Naive B cell (primary cell): ENCODE measurements around the gene SEMA4C. TPM values are rescaled to one million over a fixed set of nuclear protein-coding genes. Genes with fewer than 3 reads are reported as not detected.
A peak's percentile ranks its signal among the peaks of the same experiment; 100 is the strongest.
"Not testable (repeated sequence)": the region's sequence is repeated elsewhere in the genome, so short reads cannot be mapped to it uniquely, and the experiment has no call there.

Source experiments
- ATAC-seq, 2 donors: fragments of 150-1000 bp; cut with Tn5 transposase; 2 replicates each; pipeline ENCODE4 v1.10.0; 2021; ENCODE audit warnings: low read depth in 2 of 2, mild to moderate bottlenecking in 2 of 2, moderate library complexity in 2 of 2
- DNase-seq: peaks from one replicate; pipeline ENCODE4 v3.0.0; 2022
- H3K27ac Mint-ChIP-seq, 6 donors: one replicate each; pipeline ENCODE4 v1.8.0; 2020 to 2022; ENCODE audit warnings: mild to moderate bottlenecking in 6 of 6, mixed read lengths in 6 of 6, moderate library complexity in 5 of 6, inconsistent platforms in 2 of 6
- H3K27me3 Mint-ChIP-seq, 3 donors: one replicate each; pipeline ENCODE4 v1.8.0; 2021 to 2022; ENCODE audit warnings: mixed read lengths in 3 of 3, mild to moderate bottlenecking in 1 of 3
- H3K36me3 Mint-ChIP-seq, 2 donors: one replicate each; pipeline ENCODE4 v1.8.0; 2020 to 2022; ENCODE audit warnings: mixed read lengths in 2 of 2, inconsistent platforms in 1 of 2, mild to moderate bottlenecking in 1 of 2
- H3K4me1 Mint-ChIP-seq, 3 donors: one replicate each; pipeline ENCODE4 v1.8.0; 2020 to 2022; ENCODE audit warnings: mixed read lengths in 3 of 3, inconsistent platforms in 1 of 3, mild to moderate bottlenecking in 1 of 3, moderate library complexity in 1 of 3
- H3K4me3 Mint-ChIP-seq, 8 donors: one replicate each; pipeline ENCODE4 v1.8.0; 2020 to 2022; ENCODE audit warnings: mild to moderate bottlenecking in 8 of 8, mixed read lengths in 8 of 8, moderate library complexity in 8 of 8, inconsistent platforms in 2 of 8
- H3K9me3 Mint-ChIP-seq, 7 donors: one replicate each; pipeline ENCODE4 v1.8.0; 2020 to 2022; ENCODE audit warnings: mixed read lengths in 7 of 7, mild to moderate bottlenecking in 5 of 7, inconsistent platforms in 2 of 7, moderate library complexity in 1 of 7
- polyA plus RNA-seq, 6 donors: library from polyadenylated mRNA; unstranded; fragments of 300-500 nt; fragmentation: Illumina TruSeq; gene quantifications; one replicate each; pipeline ENCODE4 v1.2.3, GENCODE V29; 2021; ENCODE audit warnings: low read depth in 6 of 6

Gene SEMA4C
- polyA plus RNA-seq, 6 donors from 2014 or later = 0.82 TPM; not detected in 5

- H3K27me3 Mint-ChIP-seq = peaks cover 0 to 9% (median 0%) of the 10 kb centered on the region in 3 donors
- no peak overlapping the region for H3K27ac Mint-ChIP-seq
- H3K4me1 Mint-ChIP-seq = peaks cover 5 to 7% (median 6%) of the 10 kb centered on the region in 3 donors
- no peaks in the 10 kb centered on the region for H3K9me3 Mint-ChIP-seq
- DNase-seq (no peak), ATAC-seq (no peak)
- no peaks in the 10 kb centered on the region for H3K36me3 Mint-ChIP-seq
- H3K4me3 Mint-ChIP-seq = no peak overlapping the region
These were observed 23.6 kb upstream of the SEMA4C start for GRCh38 chr2:96893289-96894150.

- no peak for DNase-seq
- Mint-ChIP-seq H3K4me3 (peak overlapping the region in 1 of 8 donors; percentile 77), H3K9me3 (no peaks in the 10 kb centered on the region), H3K27me3 (peaks cover 0 to 5% (median 0%) of the 10 kb centered on the region in 3 donors), H3K27ac (peak overlapping the region in 1 of 6 donors; percentile 86), H3K36me3 (no peaks in the 10 kb centered on the region), H3K4me1 (peaks cover 19 to 22% (median 20%) of the 10 kb centered on the region in 3 donors)
- no peak for ATAC-seq
These were observed 21.9 kb upstream of the SEMA4C start for GRCh38 chr2:96891591-96892333.

- ATAC-seq (no peak), DNase-seq (no peak)
- Mint-ChIP-seq H3K9me3 (no peaks in the 10 kb centered on the region), H3K27ac (no peak overlapping the region), H3K4me1 (peaks cover 20 to 22% (median 22%) of the 10 kb centered on the region in 3 donors), H3K27me3 (peaks cover 0 to 5% (median 0%) of the 10 kb centered on the region in 3 donors), H3K4me3 (no peak overlapping the region), H3K36me3 (no peaks in the 10 kb centered on the region)
These were observed 21.0 kb upstream of the SEMA4C start for GRCh38 chr2:96890726-96891385.

- no peak for DNase-seq
- Mint-ChIP-seq H3K4me3 (no peak overlapping the region), H3K4me1 (peaks cover 20 to 22% (median 22%) of the 10 kb centered on the region in 3 donors), H3K27ac (no peak overlapping the region), H3K27me3 (peaks cover 0 to 5% (median 0%) of the 10 kb centered on the region in 3 donors), H3K9me3 (no peaks in the 10 kb centered on the region), H3K36me3 (no peaks in the 10 kb centered on the region)
- ATAC-seq = no peak
These were observed 20.4 kb upstream of the SEMA4C start for GRCh38 chr2:96890252-96890651.

GRCh38 chr2:96889502-96889901 is 19.6 kb upstream of the SEMA4C start:
- not testable (repeated sequence) for H3K9me3 Mint-ChIP-seq, DNase-seq, H3K27me3 Mint-ChIP-seq, H3K36me3 Mint-ChIP-seq, H3K27ac Mint-ChIP-seq, ATAC-seq
- peaks cover 20 to 22% (median 22%) of the 10 kb centered on the region in 3 donors for H3K4me1 Mint-ChIP-seq
- peak overlapping the region in 1 of 8 donors; percentile 30 for H3K4me3 Mint-ChIP-seq

GRCh38 chr2:96888072-96889011 is 18.5 kb upstream of the SEMA4C start:
- Mint-ChIP-seq H3K9me3 (no peaks in the 10 kb centered on the region), H3K36me3 (no peaks in the 10 kb centered on the region), H3K4me1 (peaks cover 20 to 22% (median 22%) of the 10 kb centered on the region in 3 donors), H3K27ac (peak overlapping the region in 4 of 6 donors; percentile 29 to 90 (median 80)), H3K4me3 (peak overlapping the region in 2 of 8 donors; percentile 53 to 74), H3K27me3 (peaks cover 0 to 12% (median 0%) of the 10 kb centered on the region in 3 donors)
- DNase-seq = no peak
- ATAC-seq = peak; percentile 71 to 79

- Mint-ChIP-seq H3K27me3 (peaks cover 0 to 12% (median 1%) of the 10 kb centered on the region in 3 donors), H3K27ac (peak overlapping the region in 1 of 6 donors; percentile 90), H3K4me1 (peaks cover 20 to 22% (median 22%) of the 10 kb centered on the region in 3 donors), H3K9me3 (no peaks in the 10 kb centered on the region), H3K36me3 (no peaks in the 10 kb centered on the region), H3K4me3 (peak overlapping the region in 3 of 8 donors; percentile 16 to 70 (median 53))
- ATAC-seq = no peak
- DNase-seq = no peak
These were observed 17.7 kb upstream of the SEMA4C start for GRCh38 chr2:96887493-96888012.

GRCh38 chr2:96885432-96886347 is 15.8 kb upstream of the SEMA4C start:
- Mint-ChIP-seq H3K9me3 (no peaks in the 10 kb centered on the region), H3K4me1 (peaks cover 15 to 16% (median 15%) of the 10 kb centered on the region in 3 donors), H3K27me3 (peaks cover 0 to 20% (median 4%) of the 10 kb centered on the region in 3 donors), H3K4me3 (peak overlapping the region in 1 of 8 donors; percentile 37), H3K36me3 (no peaks in the 10 kb centered on the region), H3K27ac (peak overlapping the region in 1 of 6 donors; percentile 76)
- no peak for DNase-seq
- no peak for ATAC-seq

- Mint-ChIP-seq H3K9me3 (no peaks in the 10 kb centered on the region), H3K36me3 (no peaks in the 10 kb centered on the region), H3K27me3 (peaks cover 4 to 29% (median 9%) of the 10 kb centered on the region in 3 donors), H3K4me1 (peaks cover 15 to 16% (median 15%) of the 10 kb centered on the region in 3 donors), H3K4me3 (no peak overlapping the region), H3K27ac (peak overlapping the region in 1 of 6 donors; percentile 39)
- ATAC-seq = no peak
- DNase-seq = no peak
These were observed 14.6 kb upstream of the SEMA4C start for GRCh38 chr2:96884299-96885094.

- no peak overlapping the region for H3K27ac Mint-ChIP-seq
- H3K9me3 Mint-ChIP-seq = no peaks in the 10 kb centered on the region
- H3K4me1 Mint-ChIP-seq = peaks cover 12 to 13% (median 13%) of the 10 kb centered on the region in 3 donors
- ATAC-seq (no peak), DNase-seq (no peak)
- H3K4me3 Mint-ChIP-seq = no peak overlapping the region
- peaks cover 4 to 37% (median 9%) of the 10 kb centered on the region in 3 donors for H3K27me3 Mint-ChIP-seq
- H3K36me3 Mint-ChIP-seq = no peaks in the 10 kb centered on the region
These were observed 13.4 kb upstream of the SEMA4C start for GRCh38 chr2:96883306-96883705.

GRCh38 chr2:96882906-96883305 is 13.0 kb upstream of the SEMA4C start:
- peaks cover 8 to 9% (median 9%) of the 10 kb centered on the region in 3 donors for H3K4me1 Mint-ChIP-seq
- peaks cover 4 to 37% (median 9%) of the 10 kb centered on the region in 3 donors for H3K27me3 Mint-ChIP-seq

More at GRCh38 chr2:96882906-96883305, 13.0 kb upstream of the SEMA4C start:
- DNase-seq = no peak
- Mint-ChIP-seq H3K27ac (no peak overlapping the region), H3K36me3 (no peaks in the 10 kb centered on the region), H3K4me3 (no peak overlapping the region), H3K9me3 (no peaks in the 10 kb centered on the region)
- no peak for ATAC-seq
